NCI-H510A (cell line): ENCODE measurements around the gene PHYHD1.

ENCODE experiments used
- DNase-seq: peaks from one replicate; lab custom pipeline; 2025; lab: John Stamatoyannopoulos, UW

The PHYHD1 gene

GRCh38 chr9:128920381-128921058, at the start of gene PHYHD1:
Gene PHYHD1 (plus strand): TSS chr9:128920982. CDS start chr9:128922324, 1,342 bp downstream.
- no peak for DNase-seq

GRCh38 chr9:128877852-128878251, 42.9 kb upstream of the PHYHD1 start:
- no peak for DNase-seq

- DNase-seq: peak; percentile 97
Observed at GRCh38 chr9:128881884-128882676, 38.7 kb upstream of the PHYHD1 start, which contains the start of the genes KYAT1 and LRRC8A. Gene KYAT1 (minus strand): TSS chr9:128881950. CDS start chr9:128845405, 36,545 bp downstream. Gene LRRC8A (plus strand): TSS chr9:128882133. CDS start chr9:128907165, 25,032 bp downstream.

- DNase-seq: no peak
Observed at GRCh38 chr9:128882677-128883603, 37.8 kb upstream of the PHYHD1 start.

- no peak for DNase-seq
Observed at GRCh38 chr9:128884164-128884563, 36.6 kb upstream of the PHYHD1 start.

GRCh38 chr9:128885376-128885775, 35.4 kb upstream of the PHYHD1 start:
- DNase-seq: no peak

GRCh38 chr9:128885798-128886197, 35.0 kb upstream of the PHYHD1 start:
- no peak for DNase-seq

GRCh38 chr9:128886211-128886891, 34.4 kb upstream of the PHYHD1 start:
- DNase-seq: no peak

- no peak for DNase-seq
Observed at GRCh38 chr9:128887049-128887448, 33.7 kb upstream of the PHYHD1 start.

GRCh38 chr9:128887914-128888350, 32.9 kb upstream of the PHYHD1 start:
- DNase-seq: no peak

GRCh38 chr9:128891321-128892220, 29.2 kb upstream of the PHYHD1 start:
- no peak for DNase-seq

- DNase-seq: no peak
Observed at GRCh38 chr9:128892221-128892921, 28.4 kb upstream of the PHYHD1 start.

GRCh38 chr9:128893354-128893753, 27.4 kb upstream of the PHYHD1 start:
- DNase-seq: no peak

- no peak for DNase-seq
Observed at GRCh38 chr9:128894764-128895163, 26.0 kb upstream of the PHYHD1 start.

- no peak for DNase-seq
Observed at GRCh38 chr9:128895556-128895955, 25.2 kb upstream of the PHYHD1 start.

- DNase-seq: no peak
Observed at GRCh38 chr9:128898382-128898781, 22.4 kb upstream of the PHYHD1 start.

- no peak for DNase-seq
Observed at GRCh38 chr9:128898845-128899565, 21.8 kb upstream of the PHYHD1 start.

GRCh38 chr9:128899566-128900322, 21.0 kb upstream of the PHYHD1 start:
- DNase-seq: no peak
